ENCODE results near the gene GAPDH.
"Not testable (repeated sequence)": the region's sequence is repeated elsewhere in the genome, so short reads cannot be mapped to it uniquely, and the experiment has no call there.

GAPDH gene

GRCh38 chr12:6535960-6536847 is 1.9 kb downstream of the GAPDH start:
- DNase-seq (ENCODE audit: low read depth), result peak; percentile 19
- H3K4me3 ChIP-seq (ENCODE audit: low read depth, low read length), result peak overlapping the region; percentile 95
- peak; percentile 6 for TF ChIP-seq POLR2A (IDR thresholded peaks at IDR 0.05; ENCODE audit: extremely low read depth, insufficient read length)
- TF ChIP-seq MYC (IDR thresholded peaks at IDR 0.05; ENCODE audit: low read depth, low read length), result no peak

- peak; percentile 47 for DNase-seq (ENCODE audit: low read depth)
- TF ChIP-seq MYC (IDR thresholded peaks at IDR 0.05; ENCODE audit: low read depth, low read length) (no peak), MAX (IDR thresholded peaks at IDR 0.05; ENCODE audit: low read depth, low read length) (no peak), POLR2A (IDR thresholded peaks at IDR 0.05; ENCODE audit: extremely low read depth, insufficient read length) (peak; percentile 15), CTCF (IDR thresholded peaks at IDR 0.05; ENCODE audit: low read depth, low read length) (no peak)
- H3K4me3 ChIP-seq (ENCODE audit: low read depth, low read length), result peak overlapping the region; percentile 95
Measured at GRCh38 chr12:6536894-6537579, 2.7 kb downstream of the GAPDH start.

GRCh38 chr12:6537580-6538419 is 3.5 kb downstream of the GAPDH start:
- peak; percentile 88 for DNase-seq (ENCODE audit: low read depth)
- not testable (repeated sequence) for H3K4me3 ChIP-seq (ENCODE audit: low read depth, low read length)
- peak; percentile 53 for TF ChIP-seq CTCF (IDR thresholded peaks at IDR 0.05; ENCODE audit: low read depth, low read length)

- no peak overlapping the region for H3K4me3 ChIP-seq (ENCODE audit: low read depth, low read length)
- peak; percentile 73 for DNase-seq (ENCODE audit: low read depth)
- peak; percentile 40 for TF ChIP-seq POLR2A (IDR thresholded peaks at IDR 0.05; ENCODE audit: extremely low read depth, insufficient read length)
- no peak for TF ChIP-seq CTCF (IDR thresholded peaks at IDR 0.05; ENCODE audit: low read depth, low read length)
- TF ChIP-seq MYC (IDR thresholded peaks at IDR 0.05; ENCODE audit: low read depth, low read length), result peak; percentile 75
- peak; percentile 90 for TF ChIP-seq MAX (IDR thresholded peaks at IDR 0.05; ENCODE audit: low read depth, low read length)
Measured at GRCh38 chr12:6538420-6539313, 4.3 kb downstream of the GAPDH start.

GRCh38 chr12:6539314-6539682 is 5.0 kb downstream of the GAPDH start:
- TF ChIP-seq CTCF (IDR thresholded peaks at IDR 0.05; ENCODE audit: low read depth, low read length), result no peak
- H3K4me3 ChIP-seq (ENCODE audit: low read depth, low read length), result no peak overlapping the region
- peak; percentile 47 for DNase-seq (ENCODE audit: low read depth)

Measured in NB4 (cell line).